Hindlimb muscle (tissue), 1 donor: ENCODE measurements around the gene THOC5. TPM values are rescaled to one million over a fixed set of nuclear protein-coding genes. Genes with fewer than 3 reads are reported as not detected.
"Not testable (repeated sequence)": the region's sequence is repeated elsewhere in the genome, so short reads cannot be mapped to it uniquely, and the experiment has no call there.

Experiments
- DNase-seq: peaks from one replicate; pipeline ENCODE4 v3.0.0-alpha.2; 2013
- polyA plus RNA-seq: library from polyadenylated mRNA; unstranded; fragments of 120-200 nt; gene quantifications from one replicate; pipeline ENCODE4 v1.2.1, GENCODE V29; 2013; ENCODE audit not compliant: insufficient read length

The THOC5 gene
- 28.4 TPM for polyA plus RNA-seq

DNA sequence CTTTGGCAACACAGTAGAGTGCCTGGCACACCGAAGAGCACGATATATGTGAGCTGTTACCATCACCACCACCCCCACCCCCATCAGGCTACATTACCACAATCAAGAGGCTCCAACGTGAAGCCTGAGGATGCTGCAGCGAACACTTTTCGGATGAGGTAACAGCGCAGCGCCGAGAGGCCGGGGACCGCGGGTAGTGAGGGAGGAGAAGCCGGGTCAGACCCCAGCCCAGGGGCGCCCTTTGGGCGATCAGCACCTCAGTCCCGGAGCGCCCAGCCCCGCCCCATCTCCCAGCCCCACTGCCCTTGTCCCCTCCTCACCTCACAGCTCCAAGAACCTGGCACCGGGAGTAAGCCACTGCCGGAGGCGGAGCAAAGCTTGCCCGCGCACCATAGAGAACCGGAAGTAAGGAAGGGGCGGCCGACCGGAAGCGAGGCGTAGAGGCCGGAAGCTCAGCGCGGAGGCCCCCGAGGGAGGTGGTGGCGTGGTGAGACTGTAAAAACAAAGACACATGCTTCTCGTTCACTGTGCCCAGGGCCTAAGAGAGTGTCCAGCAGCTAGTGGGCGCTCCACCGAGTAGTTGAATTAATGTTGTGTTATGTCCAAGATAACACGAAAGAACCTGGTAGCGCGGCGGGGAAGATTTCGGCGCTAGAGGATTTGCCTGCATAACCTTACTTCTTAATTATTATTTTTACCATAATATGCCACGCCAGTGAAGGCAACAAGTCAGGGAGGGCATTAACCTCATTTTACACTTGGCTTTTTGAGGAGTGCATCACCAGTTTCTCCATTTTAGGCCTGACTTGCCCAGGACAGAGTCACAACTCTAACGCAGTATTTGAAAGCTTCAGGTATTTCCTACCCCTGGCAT lies at the start of gene THOC5:
Gene THOC5 (minus strand): TSS at position 407 of the 874 bp plus-strand sequence. CDS start 4,610 bp downstream, outside the sequence.
- DNase-seq, result peak; percentile 95

DNA sequence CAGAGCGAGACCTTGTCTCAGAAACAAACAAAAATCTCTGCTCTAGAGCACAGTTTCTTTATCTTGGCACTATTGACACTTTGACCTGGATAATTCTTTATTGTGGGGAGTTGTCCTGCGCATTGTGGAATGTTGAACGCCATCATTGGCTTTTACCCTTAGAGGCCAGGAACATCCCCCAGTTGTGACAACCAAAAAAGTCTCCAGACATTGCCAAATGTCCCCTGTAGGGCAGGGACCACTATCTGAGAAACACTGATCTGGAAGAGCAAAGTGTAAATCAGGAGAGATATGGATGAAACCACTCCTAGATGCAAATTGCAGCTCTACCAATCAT lies 45.1 kb upstream of the THOC5 start:
- DNase-seq, result no peak

DNA sequence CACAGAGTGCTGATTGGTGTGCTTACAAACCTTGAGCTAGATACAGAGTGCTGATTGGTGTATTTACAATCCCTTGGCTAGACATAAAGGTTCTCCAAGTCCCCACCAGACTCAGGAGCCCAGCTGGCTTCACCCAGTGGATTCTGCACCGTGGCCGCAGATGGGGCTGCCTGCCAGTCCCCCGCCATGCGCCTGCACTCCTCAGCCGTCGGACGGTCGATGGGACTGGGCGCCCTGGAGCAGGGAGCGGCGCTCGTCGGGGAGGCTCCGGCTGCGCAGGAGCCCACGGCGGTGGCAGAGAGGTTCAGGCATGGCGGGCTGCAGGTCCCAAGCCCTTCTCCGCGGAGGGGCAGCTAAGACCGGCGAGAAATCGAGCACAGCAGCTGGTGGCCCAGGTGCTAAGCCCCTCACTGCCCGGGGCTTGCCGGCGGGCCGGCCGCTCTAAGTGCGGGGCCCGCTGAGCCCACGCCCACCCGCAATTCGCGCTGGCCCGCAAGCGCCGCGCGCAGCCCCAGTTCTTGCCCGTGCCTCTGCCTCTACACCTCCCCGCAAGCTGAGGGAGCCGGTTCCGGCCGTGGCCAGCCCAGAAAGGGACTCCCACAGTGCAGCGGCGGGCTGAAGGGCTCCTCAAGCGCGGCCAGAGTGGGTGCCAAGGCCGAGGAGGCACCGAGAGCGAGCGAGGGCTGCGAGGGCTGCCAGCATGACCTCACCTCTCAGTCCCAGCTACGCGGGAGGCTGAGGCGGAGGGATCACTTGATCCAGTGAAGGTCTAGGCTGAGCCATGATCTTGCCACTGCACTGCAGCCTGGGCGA lies 44.5 kb upstream of the THOC5 start:
- DNase-seq, result not testable (repeated sequence)

DNA sequence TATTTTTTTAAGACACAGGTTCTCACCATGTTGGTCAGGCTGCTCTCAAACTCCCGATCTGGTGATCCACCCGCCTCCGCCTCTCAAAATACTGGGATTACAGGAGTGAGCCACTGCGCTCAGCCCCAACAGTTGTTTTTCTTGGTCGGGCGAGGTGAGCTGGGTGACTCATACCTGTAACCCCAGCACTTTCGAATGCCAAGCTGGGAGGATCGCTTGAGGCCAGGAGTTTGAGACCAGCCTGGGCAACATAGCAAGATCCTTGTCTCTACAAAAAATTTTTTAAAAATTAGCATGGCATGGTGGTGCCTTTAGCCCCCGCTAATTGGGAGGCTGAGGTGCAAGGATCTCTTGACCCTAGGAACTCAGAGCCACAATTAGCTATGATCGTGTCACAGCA lies 42.9 kb upstream of the THOC5 start:
- DNase-seq, result no peak

DNA sequence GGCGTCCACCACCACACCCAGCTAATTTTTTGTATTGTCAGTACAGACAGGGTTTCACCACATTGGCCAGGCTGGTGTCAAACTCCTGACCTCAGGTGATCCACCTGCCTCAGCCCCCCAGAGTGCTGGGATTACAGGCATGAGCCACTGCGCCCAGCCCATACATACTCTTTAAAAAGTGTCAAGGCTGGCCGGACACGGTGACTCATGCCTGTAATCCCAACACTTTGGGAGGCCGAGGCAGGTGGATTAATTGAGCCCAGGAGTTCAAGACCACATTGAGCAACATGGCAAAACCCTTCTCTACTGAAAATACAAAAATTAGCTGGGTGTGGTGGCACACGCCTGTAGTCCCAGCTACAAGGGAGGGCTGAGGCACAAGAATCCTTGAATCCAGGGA lies 40.9 kb upstream of the THOC5 start:
- DNase-seq, result not testable (repeated sequence)

DNA sequence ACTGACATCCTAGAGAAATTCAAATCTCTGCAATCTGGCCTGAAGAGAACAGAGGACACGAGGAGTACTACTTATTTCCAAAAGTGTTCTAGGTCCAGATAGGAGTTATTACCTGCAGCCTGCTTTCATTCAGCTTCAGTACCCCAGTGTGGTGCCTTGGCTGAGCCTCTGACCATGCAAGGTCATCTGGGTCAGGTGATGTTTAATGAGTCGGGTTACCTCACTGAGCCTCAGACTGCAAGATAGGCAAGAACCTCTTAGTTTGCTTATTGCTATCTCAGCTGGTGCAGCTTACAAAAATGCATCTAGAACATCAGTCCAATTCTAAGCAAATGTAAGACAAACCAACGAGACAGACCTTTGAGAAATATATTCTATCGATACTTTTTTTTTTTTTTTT lies 40.4 kb upstream of the THOC5 start:
- DNase-seq, result no peak

DNA sequence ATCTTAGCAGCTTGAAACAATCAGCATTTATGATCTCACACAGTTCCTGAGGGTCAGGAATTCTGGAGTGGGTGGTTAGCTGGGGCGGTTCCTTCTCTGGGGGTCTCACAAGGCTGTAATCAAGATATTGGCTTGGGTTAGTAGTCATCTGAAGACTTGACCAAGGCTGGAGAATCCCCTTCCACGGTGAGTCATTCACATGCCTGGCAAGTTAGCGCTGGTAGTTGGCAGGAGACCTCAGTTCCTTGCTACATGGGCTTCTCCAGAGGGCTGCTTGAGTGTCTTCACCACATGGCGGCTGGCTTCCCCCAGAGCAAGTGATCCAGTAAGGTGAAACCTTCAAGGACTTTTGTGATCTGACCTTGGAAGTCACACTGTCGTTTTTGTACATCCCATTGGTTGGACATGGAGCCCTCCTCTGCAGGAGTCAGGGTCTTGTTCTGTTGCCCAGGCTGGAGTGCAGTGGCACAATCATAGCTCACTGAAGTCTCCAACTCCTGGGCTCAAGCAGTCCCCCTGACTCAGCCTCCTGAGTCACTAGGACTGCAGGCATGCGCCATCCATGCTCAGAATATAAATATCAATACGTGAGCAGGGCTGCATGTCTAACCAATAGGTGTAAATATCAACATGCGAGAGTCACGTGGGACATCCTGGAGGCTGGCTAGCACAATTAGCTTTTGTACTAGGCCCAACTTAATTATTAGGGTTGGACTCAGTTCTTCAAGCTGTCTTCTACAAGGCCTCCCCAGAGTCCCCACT lies 34.6 kb upstream of the THOC5 start:
- DNase-seq, result no peak

DNA sequence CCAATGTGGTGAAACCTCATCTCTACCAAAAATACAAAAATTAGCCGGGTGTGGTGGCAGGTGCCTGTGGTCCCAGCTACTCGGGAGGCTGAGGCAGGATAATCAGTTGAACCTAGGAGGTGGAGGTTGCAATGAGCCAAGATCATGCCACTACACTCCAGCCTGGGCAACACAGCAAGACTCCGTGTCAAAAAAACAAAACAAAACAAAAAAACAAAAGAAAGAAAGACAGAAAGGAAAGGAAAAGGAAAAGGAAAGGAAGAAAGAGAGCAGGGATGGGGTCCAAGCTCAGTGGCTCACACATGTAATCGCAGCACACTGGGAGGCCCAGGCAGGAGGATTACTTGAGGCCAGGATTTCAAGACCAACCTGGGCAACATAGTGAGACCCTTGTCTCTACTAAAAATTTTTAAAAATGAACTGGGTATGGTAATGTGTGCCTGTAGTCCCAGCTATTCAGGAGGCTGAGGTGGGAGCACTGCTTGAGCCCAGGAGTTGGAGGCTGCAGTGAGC lies 32.7 kb upstream of the THOC5 start:
- DNase-seq, result not testable (repeated sequence)

DNA sequence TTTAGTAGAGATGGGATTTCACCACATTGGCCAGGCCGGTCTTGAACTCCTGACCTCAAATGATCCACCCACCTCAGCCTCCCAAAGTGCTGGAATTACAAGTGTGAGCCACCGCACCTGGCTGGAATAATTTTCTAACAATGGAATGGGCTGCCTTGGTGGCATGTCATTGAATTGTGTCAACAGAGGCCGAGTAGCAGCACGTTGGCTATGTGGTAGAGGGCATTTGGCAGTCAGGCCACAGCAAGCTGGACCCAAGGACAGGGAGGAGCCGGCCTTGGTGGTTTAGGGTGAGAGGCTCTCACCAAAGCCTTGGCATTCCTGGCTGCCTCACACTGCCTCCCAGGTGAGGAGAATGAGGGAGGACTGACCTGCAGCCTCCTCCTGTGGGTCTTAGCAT lies 31.4 kb upstream of the THOC5 start:
- no peak for DNase-seq

DNA sequence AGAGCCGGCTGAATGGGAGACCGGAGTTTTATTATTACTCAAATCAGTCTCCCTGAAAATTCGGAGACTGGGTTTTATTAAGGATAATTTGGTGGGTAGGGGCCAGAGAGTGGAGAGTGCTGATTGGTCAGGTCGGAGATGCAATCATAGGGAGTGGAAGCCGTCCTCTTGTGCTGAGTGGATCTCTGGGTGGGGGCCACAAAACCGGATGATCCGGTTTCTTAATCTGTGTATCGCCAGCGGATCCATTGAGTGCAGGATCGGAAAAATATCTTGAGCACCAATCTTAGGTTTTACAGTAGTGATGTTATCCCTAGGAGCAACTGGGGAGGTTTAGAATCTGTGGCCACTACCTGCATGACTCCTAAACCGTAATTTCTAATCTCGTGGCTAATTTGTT lies 28.2 kb upstream of the THOC5 start:
- no peak for DNase-seq

DNA sequence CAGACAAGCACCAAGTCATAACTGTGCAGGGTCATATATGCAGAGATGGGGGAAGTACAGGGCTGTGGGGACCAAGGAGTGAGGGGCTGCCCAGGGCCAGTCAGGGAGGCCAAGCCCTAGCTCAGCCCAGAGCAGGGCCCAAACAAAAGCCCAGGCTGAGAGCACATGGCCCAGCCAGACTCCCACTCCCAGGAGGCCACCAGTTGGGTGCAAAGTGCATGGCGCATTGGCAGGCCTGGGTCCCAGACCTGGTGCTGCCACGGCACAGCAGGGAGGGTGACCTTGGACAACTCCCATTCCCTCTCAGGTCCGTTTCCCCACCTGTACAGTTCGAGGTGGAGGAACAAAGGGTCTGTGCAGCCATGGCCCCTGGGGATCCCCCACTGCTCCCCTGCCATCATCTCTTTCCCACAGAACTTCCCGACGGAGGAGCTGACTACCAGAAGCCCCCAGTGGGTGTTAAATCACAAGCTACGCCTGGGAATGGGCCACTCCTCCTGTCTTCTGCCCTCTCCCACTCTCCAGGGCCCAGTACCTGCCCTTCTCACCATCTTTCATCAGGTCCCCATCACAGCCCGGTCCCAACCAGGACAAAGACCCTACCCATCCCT lies 26.7 kb upstream of the THOC5 start:
- no peak for DNase-seq

DNA sequence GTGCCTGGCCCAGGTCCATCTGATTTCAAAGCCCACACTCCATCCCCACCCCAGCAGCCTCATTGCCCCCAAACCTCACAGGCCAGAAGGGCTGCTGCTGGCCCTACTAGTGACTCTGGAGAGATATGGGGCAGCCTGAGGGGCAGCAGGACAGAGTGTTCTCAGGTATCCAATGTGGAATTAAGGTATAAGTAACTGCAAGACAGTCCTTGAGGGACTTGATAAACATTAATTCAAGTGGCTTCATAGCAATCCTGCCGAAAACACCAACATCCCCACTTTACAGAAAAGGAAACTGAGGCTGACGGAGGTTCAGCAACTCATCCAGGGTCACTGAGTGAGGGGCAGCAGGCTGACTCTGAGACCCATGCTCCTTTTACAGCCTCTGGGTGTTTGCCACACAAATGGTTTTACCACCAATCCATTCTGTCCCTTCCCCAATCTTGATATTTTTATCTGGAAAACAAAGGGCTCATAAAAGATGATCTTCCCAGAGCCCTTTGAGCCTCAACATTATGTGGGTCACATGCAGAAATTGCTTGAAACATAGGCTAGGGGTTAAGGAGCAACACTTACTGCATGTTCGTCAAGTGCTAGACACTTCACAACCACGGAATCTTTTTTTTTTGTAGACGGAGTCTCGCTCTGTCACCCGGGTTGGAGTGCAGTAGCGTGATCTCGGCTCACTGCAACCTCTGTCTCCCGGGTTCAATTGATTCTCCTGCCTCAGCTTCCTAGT lies 25.1 kb upstream of the THOC5 start:
- no peak for DNase-seq

DNA sequence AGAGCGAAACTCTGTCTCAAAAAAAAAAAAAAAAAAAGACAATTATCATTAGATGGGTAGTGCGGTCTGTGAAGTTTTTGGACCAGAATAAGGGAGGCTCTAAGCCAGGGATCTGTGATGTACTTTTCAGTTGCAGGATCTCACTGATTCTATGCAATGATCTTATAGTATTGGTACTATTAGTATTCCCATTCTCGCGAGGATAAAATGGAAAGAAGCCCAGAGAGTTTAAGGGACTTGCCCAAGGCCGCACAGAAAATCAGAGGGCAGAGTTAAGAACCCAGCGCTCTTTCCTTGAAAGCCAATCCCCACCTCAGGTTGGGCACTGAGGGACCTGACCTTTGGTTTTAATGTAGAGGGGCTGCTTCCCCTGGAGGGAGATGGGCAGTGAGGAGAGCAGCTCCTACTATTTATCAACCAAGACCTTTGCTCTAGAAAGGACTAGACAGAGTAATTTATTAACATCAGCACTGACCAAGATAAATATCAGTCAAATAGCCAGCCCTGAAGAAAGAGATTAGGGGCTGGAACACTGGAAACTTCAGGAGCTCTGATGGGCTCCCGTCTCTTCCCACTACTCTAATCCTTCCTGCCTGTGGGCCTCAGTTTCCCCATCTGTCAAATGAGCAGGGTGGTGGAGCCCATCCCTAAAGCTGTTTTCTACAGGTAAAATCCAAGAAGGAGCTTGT lies 21.3 kb upstream of the THOC5 start:
- no peak for DNase-seq

DNA sequence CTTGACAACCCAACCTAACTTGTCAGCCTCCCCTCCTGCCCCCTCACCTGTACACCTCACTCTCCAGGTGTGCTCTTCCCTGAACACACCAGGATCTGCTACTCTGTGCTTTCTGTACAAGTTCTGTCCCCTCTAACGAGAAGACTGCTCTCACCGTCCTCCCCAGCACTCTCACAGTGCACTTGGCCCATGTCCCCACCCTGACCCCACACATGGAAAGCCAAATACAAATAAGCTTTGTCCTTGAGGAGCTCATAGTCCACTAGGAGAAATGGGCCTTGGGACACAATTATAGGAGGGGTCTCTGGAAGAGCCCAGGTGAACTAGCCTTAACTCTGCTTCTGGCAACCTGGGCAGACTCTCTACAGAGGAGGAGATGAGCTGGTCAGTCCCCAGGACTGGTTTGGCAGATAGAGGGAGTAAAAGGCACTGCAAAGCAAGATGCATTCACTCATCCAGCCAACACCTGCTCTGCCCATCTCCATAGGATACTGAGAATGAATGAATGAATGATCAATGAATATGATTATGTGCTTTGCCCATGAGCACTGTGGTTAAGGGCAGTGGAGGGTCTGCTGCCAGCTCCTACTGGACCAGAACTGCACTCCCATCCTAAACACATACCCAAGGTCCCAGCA lies 17.5 kb upstream of the THOC5 start:
- no peak for DNase-seq

DNA sequence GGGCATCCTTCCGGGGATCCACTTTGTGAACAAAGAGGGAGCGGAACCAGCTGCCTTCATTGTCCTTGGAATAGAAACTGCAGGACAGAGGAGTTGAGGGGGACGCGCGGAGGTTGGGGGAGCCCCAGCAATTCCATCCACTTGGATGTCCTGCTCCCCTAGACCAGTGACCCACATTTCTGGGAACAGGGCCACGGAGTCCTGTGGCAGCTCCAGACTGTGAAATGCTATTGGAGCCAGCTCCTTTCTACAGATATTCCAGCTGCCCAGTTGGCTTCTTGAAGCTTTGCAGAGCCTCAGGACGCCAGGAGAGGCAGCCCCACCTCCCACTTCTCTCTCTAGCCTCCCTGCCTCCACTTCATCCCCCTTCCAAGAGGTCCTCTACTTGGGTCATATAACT lies 16.9 kb upstream of the THOC5 start:
- DNase-seq, result no peak

DNA sequence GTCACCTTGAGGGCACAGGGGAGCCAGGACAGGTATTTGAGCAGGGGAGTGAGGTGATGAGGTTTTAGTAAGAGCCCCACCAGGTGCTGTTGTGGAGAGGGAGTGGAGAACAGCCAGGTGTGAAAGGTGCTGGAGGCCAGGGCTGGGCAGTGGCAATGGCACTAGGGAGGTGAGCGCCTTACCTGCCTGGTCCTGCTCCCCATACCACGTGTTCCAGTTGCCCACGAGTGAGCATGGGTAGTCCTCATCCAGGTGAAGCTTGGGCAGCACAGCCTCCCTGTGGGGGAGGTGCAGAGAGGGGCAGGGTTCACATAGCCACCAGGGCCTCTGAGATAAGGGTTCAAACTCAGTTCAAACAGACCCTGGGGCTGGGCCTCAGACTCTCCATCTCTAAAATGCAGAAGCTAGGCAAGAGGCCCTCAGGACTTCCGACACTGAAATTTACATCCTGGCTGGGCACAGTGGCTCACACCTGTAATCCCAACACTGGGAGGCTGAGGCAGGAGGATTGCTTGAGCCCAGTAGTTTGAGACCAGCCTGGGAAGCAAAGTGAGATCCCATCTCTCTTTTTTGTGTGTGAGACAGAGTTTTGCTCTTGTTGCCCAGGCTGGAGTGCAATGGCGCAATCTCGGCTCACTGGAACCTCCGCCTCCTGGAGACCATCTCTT lies 15.6 kb upstream of the THOC5 start:
- DNase-seq, result no peak

DNA sequence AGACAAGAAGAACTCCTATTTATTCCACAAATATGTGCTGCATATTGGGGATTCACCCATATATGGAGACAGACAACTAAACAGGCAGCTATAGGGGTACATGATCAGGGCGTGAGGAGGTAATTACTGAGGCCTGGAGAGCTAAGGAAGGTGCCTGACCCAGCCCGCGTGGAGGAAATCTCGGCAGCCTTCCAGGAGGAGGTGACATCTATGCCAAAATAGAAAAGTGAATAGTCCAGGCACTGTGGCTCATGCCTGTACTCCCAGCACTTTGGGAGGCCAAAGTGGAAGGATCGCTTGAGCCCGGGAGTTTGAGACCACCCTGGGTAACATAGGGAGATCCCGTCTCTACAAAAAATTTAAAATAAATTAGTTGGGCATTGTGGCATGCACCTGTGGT lies 13.8 kb upstream of the THOC5 start:
- no peak for DNase-seq

DNA sequence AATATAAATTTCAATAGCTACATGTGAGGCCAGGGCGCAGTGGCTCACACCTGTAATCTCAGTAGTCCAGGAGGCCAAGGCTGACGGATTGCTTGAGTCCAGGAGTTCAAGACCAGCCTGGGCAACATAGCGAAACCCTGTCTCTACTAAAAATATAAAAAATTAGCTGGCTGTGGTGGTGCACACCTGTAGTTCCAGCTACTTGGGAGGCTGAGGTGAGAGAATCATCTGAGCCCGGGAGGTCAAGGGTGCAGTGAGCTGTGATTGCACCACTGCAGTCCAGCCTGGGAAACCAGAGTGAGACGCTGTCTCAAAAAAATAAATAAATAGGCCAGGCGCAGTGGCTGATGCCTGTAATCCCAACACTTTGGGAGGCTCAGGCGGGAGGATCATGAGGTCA lies 13.0 kb upstream of the THOC5 start:
- DNase-seq, result not testable (repeated sequence)

DNA sequence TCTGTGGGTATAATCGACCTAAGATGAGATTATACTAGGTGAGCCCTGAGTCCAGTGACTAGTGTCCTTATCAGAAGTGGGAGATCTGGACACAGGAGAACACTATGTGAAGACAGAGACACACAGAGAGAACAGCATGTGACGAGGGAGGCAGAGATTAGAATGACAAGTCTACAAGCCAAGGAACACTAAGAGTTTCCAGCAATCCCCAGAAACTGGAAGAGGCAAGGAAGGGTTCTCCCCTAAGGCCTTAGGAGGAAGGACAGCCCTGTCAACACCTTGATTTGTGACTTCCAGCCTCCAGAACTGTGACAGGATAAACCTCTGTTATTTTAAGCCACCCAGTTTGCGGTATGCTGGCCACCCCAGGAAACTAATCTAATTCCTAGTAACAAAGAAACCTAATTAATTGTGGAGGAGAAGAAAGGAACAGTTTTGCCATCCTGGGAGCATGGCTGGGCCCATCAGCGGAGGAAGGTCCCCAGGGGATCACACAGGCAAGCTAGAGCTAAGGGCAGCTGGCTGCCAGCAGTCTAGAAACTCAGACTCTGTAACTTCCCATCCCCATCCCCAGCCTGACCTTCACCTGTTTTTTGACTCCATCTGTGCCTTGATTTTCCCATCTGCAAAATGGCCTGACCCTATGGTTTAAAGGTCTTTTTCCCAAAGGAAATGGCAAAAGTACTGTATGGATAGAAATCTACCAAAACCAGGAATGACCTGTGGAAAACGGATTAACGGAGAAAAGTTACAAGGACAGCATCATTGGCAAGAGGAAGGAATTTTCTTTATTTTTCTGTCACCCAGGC lies 10.3 kb upstream of the THOC5 start:
- DNase-seq, result no peak
